WTC11 (cell line): Measurements from ENCODE around the gene OR52J3. TPM values are rescaled to one million over a fixed set of nuclear protein-coding genes. Genes with fewer than 3 reads are reported as not detected.

Experiments
- ATAC-seq: fragments of 200-7000 bp; cut with Tn5 transposase; 2 replicates; pipeline ENCODE4 v1.10.0; 2021; ENCODE audit warnings: mild to moderate bottlenecking, moderate library complexity
- CTCF ChIA-PET: fragments of 300-600 bp; sonication (Branson Sonifier 250); formaldehyde crosslinking; loops from one replicate; lab custom pipeline; 2021; ENCODE audit warnings: antibody characterized with exemption; lab: Charles Lee
- POLR2A ChIA-PET: fragments of 350-600 bp; sonication (Branson Sonifier 250); formaldehyde crosslinking; loops from one replicate; lab custom pipeline; 2021; ENCODE audit warnings: antibody characterized with exemption; lab: Charles Lee
- DNase-seq: peaks from one replicate; pipeline ENCODE4 v3.0.0; 2021; ENCODE audit warnings: low spot score
- H3K27ac Mint-ChIP-seq: 2 replicates; pipeline ENCODE4 v1.8.0; 2021; ENCODE audit warnings: mixed read lengths
- H3K27me3 Mint-ChIP-seq: 2 replicates; pipeline ENCODE4 v1.8.0; 2021; ENCODE audit warnings: low read depth, mild to moderate bottlenecking, moderate library complexity, mixed read lengths
- H3K36me3 Mint-ChIP-seq: 2 replicates; pipeline ENCODE4 v1.8.0; 2021; ENCODE audit warnings: mixed read lengths
- H3K4me1 Mint-ChIP-seq: 2 replicates; pipeline ENCODE4 v1.8.0; 2022; ENCODE audit warnings: mixed read lengths
- H3K4me3 Mint-ChIP-seq: 2 replicates; pipeline ENCODE4 v1.8.0; 2021; ENCODE audit warnings: mild to moderate bottlenecking, moderate library complexity, mixed read lengths
- H3K9me3 Mint-ChIP-seq: 2 replicates; pipeline ENCODE4 v1.8.0; 2021; ENCODE audit warnings: mixed read lengths
- CBFB ChIP-seq: sonication (generic); formaldehyde crosslinking; IDR thresholded peaks from 2 replicates; pipeline ENCODE4 v1.8.1; 2022; ENCODE audit warnings: mild to moderate bottlenecking, low read depth, missing genetic modification reagents
- E2F4 ChIP-seq: sonication (generic); formaldehyde crosslinking; IDR thresholded peaks from 2 replicates; pipeline ENCODE4 v1.8.1; 2022; ENCODE audit warnings: low read depth, mild to moderate bottlenecking, moderate library complexity, missing genetic modification reagents, borderline replicate concordance
- ELF4 ChIP-seq: sonication (generic); formaldehyde crosslinking; IDR thresholded peaks from 2 replicates; pipeline ENCODE4 v1.8.1; 2022; ENCODE audit warnings: low read depth, mild to moderate bottlenecking, moderate library complexity, missing genetic modification reagents
- ERG ChIP-seq: fragments of 250-450 bp; sonication (Bioruptor Pico); IDR thresholded peaks from 2 replicates; pipeline ENCODE4 v1.8.0; 2021; ENCODE audit warnings: mild to moderate bottlenecking
- HMGXB4 ChIP-seq: sonication (generic); formaldehyde crosslinking; IDR thresholded peaks from 2 replicates; pipeline ENCODE4 v1.8.1; 2023; ENCODE audit warnings: mild to moderate bottlenecking, moderate library complexity, missing genetic modification reagents
- IRF1 ChIP-seq: sonication (generic); formaldehyde crosslinking; IDR thresholded peaks from 2 replicates; pipeline ENCODE4 v1.8.0; 2023; ENCODE audit warnings: missing genetic modification reagents
- IRF2 ChIP-seq: sonication (generic); formaldehyde crosslinking; IDR thresholded peaks from 2 replicates; pipeline ENCODE4 v1.8.0; 2022; ENCODE audit warnings: low read depth, missing genetic modification reagents, borderline replicate concordance
- NFE2L1 ChIP-seq: sonication (generic); formaldehyde crosslinking; IDR thresholded peaks from 2 replicates; pipeline ENCODE4 v1.8.1; 2023; ENCODE audit warnings: missing genetic modification reagents
- NR3C1 ChIP-seq: sonication (generic); formaldehyde crosslinking; conservative IDR thresholded peaks from 2 replicates; pipeline ENCODE4 v1.8.1; 2023; ENCODE audit warnings: low read depth, mild to moderate bottlenecking, missing genetic modification reagents
- PREB ChIP-seq: sonication (generic); formaldehyde crosslinking; IDR thresholded peaks from 2 replicates; pipeline ENCODE4 v1.8.1; 2022; ENCODE audit warnings: mild to moderate bottlenecking, missing genetic modification reagents, moderate library complexity, borderline replicate concordance
- TCF7 ChIP-seq: sonication (generic); formaldehyde crosslinking; IDR thresholded peaks from 2 replicates; pipeline ENCODE4 v1.8.0; 2022; ENCODE audit warnings: mild to moderate bottlenecking, low read depth, missing genetic modification reagents, moderate library complexity
- TEAD1 ChIP-seq: sonication (generic); formaldehyde crosslinking; IDR thresholded peaks from 2 replicates; pipeline ENCODE4 v1.8.0; 2022; ENCODE audit warnings: mild to moderate bottlenecking, missing genetic modification reagents
- USF1 ChIP-seq: sonication (generic); formaldehyde crosslinking; IDR thresholded peaks from 2 replicates; pipeline ENCODE4 v1.8.0; 2022; ENCODE audit warnings: mild to moderate bottlenecking, missing genetic modification reagents
- ZMAT4 ChIP-seq: fragments of 250-450 bp; sonication (Bioruptor Pico); IDR thresholded peaks from 2 replicates; pipeline ENCODE4 v1.9.0; 2021; ENCODE audit warnings: mild to moderate bottlenecking
- ZNF281 ChIP-seq: sonication (generic); formaldehyde crosslinking; IDR thresholded peaks from 2 replicates; pipeline ENCODE4 v1.8.0; 2023; ENCODE audit warnings: mild to moderate bottlenecking, missing genetic modification reagents
- ZNF425 ChIP-seq: fragments of 250-450 bp; sonication (Bioruptor Pico); conservative IDR thresholded peaks from 2 replicates; pipeline ENCODE4 v1.9.0; 2021; ENCODE audit warnings: mild to moderate bottlenecking
- ZSCAN18 ChIP-seq: fragments of 250-450 bp; sonication (Bioruptor Pico); IDR thresholded peaks from 2 replicates; pipeline ENCODE4 v2.1.2; 2022; ENCODE audit warnings: mild to moderate bottlenecking, moderate library complexity
- total RNA-seq: library from RNA; stranded (reverse); gene quantifications from 3 replicates; pipeline ENCODE4 v1.2.3, GENCODE V29; 2021

OR52J3 gene
- total RNA-seq, 1 experiment from 2014 or later, result not detected

- TF ChIP-seq ZMAT4 (CRISPR knock-in tag), result no peak
Observed at GRCh38 chr11:5081405-5081804, 35.1 kb downstream of the OR52J3 start (continued).

- ChIA-PET POLR2A (no interaction called here), CTCF (no interaction called here)
- ATAC-seq (no peak), DNase-seq (no peak)
- no peak overlapping the region for H3K4me3 Mint-ChIP-seq
- H3K36me3 Mint-ChIP-seq, result no peaks in the 10 kb centered on the region
- peaks cover 5% of the 10 kb centered on the region for H3K4me1 Mint-ChIP-seq
- H3K27me3 Mint-ChIP-seq, result no peaks in the 10 kb centered on the region
- no peak overlapping the region for H3K27ac Mint-ChIP-seq
- H3K9me3 Mint-ChIP-seq, result no peaks in the 10 kb centered on the region
- TF ChIP-seq NR3C1 (CRISPR knock-in tag) (no peak), ELF4 (CRISPR knock-in tag) (no peak), TEAD1 (no peak), PREB (CRISPR knock-in tag) (no peak), ZNF281 (CRISPR knock-in tag) (no peak), CBFB (CRISPR knock-in tag) (no peak), NFE2L1 (no peak)
- TF ChIP-seq, all 79 proteins: peak for 0
Observed at GRCh38 chr11:5083602-5084001, 37.3 kb downstream of the OR52J3 start.

GRCh38 chr11:5088556-5088955 is 42.2 kb downstream of the OR52J3 start:
- ATAC-seq (no peak), DNase-seq (no peak)
- ChIA-PET POLR2A (no interaction called here), CTCF (interaction anchor here (1.8 kb wide), 1 partner anchor 452 kb away, joined by 5 read pairs; the partner anchor contains the start of gene OR51D1)
- H3K9me3 Mint-ChIP-seq, result no peaks in the 10 kb centered on the region
- no peaks in the 10 kb centered on the region for H3K36me3 Mint-ChIP-seq
- H3K4me1 Mint-ChIP-seq, result peaks cover 5% of the 10 kb centered on the region
- H3K27me3 Mint-ChIP-seq, result no peaks in the 10 kb centered on the region
- no peak overlapping the region for H3K4me3 Mint-ChIP-seq
- no peak overlapping the region for H3K27ac Mint-ChIP-seq
- TF ChIP-seq NR3C1 (CRISPR knock-in tag) (no peak), ZNF425 (CRISPR knock-in tag) (no peak), E2F4 (CRISPR knock-in tag) (no peak), ERG (CRISPR knock-in tag) (no peak), TCF7 (CRISPR knock-in tag) (no peak), HMGXB4 (CRISPR knock-in tag) (no peak), ZMAT4 (CRISPR knock-in tag) (no peak), IRF2 (CRISPR knock-in tag) (no peak), ZSCAN18 (no peak), CBFB (CRISPR knock-in tag) (no peak), IRF1 (CRISPR knock-in tag) (no peak), USF1 (no peak)
